Activated naive CD4-positive, alpha-beta T cell treated with anti-CD3 and anti-CD28 coated beads, Interleukin-2, amount 10 ng/mL, durations not matched to agents 5 hours and 36 hours (primary cell): ENCODE measurements around the gene CRPPA. TPM values are rescaled to one million over a fixed set of nuclear protein-coding genes. Genes with fewer than 3 reads are reported as not detected.

Source experiments
- total RNA-seq, 2 experiments: library from RNA; stranded (reverse); gene quantifications; one replicate each; pipeline ENCODE4 v1.2.3, GENCODE V29; 2021

The CRPPA gene
- total RNA-seq: under 1 TPM; 0.93 to 0.99 TPM

DNA sequence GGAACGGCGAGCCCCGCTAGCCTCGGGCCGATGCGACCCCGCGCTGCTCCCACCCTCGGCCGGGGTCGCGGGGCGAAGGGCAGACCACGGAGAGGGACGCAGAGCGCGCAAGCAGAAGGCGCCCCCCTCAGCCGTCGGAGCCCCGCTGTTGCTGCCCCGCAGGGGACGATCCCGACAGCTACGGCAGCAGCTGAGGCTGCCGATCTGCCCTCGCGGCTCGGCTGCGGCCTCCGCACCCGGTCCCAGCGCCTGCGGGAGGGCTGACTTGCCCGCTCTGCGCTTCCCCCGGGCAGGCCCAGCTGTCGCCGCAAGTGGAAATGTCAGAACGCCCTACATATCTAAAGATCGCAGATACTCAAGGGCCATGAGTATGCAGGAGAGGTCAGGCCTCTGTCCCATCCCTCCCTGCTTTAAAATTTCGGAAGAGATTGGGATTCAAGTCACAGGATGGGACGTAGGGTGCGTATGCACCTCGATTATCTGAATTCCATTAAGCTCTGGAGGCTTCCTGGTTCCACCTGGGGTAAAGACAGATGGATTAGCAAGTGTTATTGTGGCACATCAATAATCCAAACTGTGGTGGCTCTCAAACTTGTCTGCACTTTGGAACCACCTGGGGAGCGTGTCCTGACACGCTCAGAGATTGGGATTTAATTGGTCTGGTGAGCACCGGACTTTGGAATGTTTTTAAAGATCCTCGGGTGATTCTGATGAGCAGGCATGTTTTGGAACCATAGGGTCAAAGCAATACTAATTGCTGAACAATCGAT is at the start of gene CRPPA:
TSS of gene CRPPA (minus strand) at position 206 of the 770 bp plus-strand sequence. CDS start 216 bp downstream, outside the sequence.

DNA sequence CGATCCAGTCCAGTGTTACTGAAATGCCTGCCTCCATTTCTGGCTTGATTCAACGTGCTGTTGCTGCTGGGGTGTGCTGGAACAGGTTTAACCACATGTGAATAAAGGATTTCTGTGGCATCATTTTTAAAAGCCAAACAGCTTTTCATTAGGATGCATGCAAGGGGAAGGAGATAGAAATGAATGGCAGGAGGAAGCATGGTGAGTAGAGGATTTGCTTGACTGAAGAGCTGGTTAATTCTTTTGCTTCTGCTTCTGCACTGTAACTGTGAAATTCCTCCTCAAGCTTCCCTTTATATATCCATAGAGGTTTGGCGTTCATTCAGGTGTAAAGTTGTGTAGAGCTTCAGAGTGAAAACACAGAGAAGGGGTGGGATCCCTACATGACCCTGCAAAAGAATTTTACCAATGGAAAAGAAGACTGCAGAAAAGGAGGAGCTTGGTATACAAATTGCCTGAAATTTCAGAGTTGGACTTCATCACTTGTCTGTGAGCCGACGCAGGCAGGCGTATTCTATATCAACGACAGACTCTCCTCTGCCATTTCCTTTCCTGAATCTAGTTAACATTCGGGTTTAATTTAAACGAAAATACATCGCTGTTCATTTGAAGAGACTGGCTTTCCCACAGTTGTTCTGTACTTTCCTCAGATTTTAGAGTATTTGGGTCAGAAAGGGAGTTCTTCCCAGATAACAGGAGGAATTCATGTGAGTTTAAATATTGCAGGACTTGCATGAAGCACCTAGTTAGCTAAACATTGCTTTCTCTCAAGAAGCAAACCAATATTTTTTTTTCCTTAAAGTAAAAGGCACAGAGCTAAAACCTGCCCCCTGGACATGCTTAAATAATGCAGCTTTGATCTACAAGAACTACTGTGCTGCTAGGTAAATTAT is 44.4 kb upstream of the CRPPA start, which contains the start of gene SOSTDC1:
TSS of gene SOSTDC1 (minus strand) at position 270 of the 893 bp plus-strand sequence. CDS start at position 200, 70 bp downstream.

Other genes starting within 250 kb of the CRPPA start
- gene SOSTDC1, start 44.2 kb upstream of the CRPPA start, total RNA-seq: not detected
- gene LRRC72, start 105.3 kb upstream of the CRPPA start, total RNA-seq: not detected
- 1 to 10 TPM; 8.9 to 9.6 TPM for gene ANKMY2, start 224.2 kb upstream of the CRPPA start, total RNA-seq
- gene BZW2, start 224.6 kb upstream of the CRPPA start, total RNA-seq: 10 to 100 TPM; 47.8 to 48.1 TPM